DMS 273 (cell line): ENCODE data around the gene HLA-DMB.
"Not testable (repeated sequence)": the region's sequence is repeated elsewhere in the genome, so short reads cannot be mapped to it uniquely, and the experiment has no call there.

Experiments
- DNase-seq: peaks from one replicate; lab custom pipeline; 2025; ENCODE audit not compliant: unreplicated experiment; lab: John Stamatoyannopoulos, UW

Gene HLA-DMB

DNA sequence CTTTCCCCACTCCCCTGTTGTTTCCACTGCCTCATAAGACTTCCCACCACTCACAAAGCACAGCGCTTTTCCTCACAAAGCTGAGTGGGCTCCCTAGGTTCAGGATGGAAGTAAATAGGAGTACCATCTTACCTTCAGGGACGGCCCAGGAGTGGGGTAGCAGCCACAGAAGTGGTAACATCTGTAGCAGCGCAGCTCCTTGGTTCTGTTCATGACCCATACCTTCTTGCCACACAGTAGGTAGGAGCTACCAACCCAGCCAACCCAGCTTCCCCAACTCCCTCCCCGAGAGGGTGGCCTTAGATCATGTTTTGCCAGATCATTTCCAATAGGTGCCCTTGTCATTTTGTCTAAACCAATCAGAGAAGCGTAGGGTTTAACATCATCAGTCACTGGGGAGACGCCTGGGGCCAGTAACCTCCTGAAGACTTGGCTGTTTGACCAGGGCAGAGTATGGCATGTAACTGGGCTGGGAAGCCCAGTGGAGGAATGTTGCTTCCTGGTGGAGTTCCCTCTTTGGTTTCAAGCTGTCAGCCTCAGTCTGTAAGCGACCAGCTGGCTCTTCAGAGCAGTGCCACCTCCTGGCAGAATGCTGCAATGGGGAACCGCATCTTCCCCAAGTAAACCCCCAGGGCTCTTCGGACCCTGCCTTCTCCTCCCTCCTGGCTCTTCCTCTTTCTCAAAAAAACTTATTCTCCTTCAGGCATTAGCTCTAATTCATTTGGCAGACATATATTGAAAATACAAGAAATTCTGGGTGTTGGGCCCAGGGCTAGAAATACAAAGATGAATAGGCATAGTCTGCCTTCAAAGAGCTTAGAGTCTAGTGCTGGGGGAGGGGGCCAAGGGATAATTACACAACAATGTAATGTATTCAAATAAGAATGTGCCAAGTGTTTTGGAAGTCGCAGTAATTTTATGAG, 12.2 kb upstream of the HLA-DMB start, which contains the start of gene HLA-DMA:
HLA-DMA (minus strand) TSS at position 281 of the 923 bp plus-strand sequence; CDS start at position 220, 61 bp downstream.
- peak; percentile 92 for DNase-seq

DNA sequence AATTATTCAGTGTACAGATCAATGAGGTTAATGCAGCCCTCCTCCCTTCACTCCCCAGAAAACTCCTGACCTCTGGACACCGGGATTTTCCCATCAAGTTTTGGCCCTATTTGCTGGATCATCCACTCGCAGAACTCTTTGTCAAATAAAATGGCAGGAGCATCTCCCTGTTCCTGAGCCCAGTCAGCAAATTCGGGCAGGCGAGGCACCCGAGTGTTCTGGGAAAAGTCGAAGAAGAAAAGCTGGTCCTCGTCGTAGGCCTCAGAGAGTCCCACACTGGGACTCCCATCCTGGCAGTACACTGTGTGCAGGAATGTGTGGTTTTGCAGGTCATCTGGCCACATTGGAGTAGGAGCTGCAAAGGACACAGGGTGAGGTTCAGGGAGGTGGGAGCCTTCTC, 9.6 kb upstream of the HLA-DMB start:
- DNase-seq: no peak

DNA sequence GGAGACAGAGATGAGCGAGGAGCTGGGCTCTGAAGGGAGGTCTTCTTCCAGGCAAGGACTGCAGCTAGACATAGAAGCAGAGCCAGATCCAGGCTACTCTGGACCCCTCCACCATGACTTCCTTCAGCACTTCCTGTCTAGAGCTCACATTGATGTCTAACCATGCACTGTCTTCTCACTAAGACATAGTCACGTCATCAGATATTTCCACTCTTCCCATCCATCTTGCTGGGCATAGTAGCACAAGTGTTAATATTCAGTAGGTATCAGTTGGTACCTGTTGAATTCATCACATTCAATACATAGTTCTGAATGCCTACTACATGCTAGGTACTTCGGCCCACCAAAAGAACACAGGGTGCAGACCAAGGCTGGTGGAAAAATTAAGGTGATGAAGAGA, 9.2 kb upstream of the HLA-DMB start:
- no peak for DNase-seq

DNA sequence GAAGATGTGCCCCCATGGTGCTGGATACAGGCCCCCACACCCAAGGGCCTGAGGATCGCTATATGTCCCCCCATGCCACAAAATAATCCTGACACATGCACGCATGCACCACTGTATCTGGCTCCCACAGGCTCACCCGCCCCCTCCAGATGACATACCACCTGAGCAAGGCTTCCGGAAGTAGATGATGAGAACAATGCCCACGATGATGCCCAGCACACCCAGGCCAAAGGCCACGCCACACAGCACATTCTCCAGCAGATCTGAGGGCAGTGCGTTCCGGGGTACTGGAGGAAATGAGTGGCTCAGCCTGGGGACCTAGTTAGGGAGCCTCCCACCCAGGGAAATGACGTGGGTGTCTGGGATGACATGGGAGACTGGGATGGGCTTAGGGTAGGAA, 8.3 kb upstream of the HLA-DMB start:
- DNase-seq: no peak

DNA sequence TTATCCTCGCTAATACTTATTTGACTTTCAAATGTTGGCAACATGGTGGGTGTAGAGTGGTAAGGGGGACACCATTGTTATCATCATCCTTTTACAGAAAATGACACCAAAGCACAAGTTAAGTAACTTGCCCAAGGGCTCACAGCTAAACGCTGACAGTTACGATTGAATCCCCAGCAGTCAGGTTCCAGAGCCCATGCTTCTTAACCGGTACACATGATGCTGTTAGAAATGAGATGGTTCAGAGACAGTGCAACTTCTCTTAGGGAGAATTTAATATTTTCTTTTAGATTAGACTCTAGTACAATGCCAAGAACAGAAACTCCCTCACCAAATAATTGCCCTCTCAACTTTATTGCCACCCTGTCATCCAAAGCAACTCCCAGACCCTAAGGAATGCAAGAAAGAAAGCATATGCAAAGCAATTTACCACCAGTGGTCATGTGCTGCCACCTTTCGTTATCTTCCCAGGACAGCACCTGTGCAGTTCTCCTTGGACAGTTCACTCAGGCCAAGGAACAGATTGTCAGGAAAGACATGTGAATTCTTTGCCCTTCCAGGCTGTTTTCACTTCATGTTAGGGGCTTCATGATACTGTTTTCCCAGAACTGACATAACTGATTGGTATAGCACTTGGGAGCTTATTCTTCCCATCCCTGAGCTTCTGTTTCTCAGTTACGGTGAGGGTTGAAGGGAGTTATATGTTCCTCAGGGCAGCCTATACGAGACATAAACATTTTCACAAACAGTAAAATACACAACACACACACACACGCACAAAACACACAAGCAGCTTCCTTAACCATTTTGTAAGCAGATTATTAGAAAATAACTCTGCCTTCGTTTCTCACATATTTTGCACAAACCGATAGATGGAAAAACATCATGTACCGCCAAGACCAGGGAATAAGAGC, 7.0 kb upstream of the HLA-DMB start:
- DNase-seq: peak; percentile 78

DNA sequence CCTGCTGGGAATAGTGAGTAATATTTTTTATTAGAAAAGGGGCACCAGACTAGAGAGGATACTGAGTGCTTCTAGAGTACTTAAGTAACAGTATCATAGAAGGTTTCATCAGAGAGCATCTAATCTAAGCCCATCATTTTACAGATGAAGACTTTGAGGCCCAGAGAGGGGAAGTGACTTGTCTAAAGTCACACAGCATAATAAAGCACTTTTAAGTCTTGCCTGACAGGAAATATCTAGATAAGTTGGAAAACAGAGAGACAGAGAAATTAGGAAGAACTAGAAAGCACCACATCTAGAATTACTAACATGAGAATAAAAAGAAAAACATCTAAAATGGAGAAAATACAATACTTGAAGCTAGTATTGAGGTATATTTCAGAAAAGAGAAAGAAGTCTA, 6.1 kb upstream of the HLA-DMB start:
- DNase-seq: no peak

DNA sequence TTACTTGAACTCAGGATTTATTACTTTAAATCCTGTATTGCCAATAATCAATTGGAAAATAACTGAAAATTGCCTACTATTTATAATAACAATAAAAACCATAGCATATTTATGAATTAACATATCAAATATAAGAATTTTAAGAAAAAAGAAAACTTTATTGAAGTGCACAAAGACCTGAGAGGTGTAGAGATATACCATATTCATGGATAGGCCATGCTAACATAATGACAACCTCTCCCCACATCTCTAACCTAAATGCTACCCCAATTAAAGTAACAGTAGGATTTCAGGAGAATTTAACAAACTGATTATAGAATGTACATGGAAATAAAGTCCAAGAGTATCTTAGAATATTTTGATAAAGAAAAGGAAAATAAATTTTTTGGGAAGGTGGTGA, 5.1 kb upstream of the HLA-DMB start:
- DNase-seq: no peak

DNA sequence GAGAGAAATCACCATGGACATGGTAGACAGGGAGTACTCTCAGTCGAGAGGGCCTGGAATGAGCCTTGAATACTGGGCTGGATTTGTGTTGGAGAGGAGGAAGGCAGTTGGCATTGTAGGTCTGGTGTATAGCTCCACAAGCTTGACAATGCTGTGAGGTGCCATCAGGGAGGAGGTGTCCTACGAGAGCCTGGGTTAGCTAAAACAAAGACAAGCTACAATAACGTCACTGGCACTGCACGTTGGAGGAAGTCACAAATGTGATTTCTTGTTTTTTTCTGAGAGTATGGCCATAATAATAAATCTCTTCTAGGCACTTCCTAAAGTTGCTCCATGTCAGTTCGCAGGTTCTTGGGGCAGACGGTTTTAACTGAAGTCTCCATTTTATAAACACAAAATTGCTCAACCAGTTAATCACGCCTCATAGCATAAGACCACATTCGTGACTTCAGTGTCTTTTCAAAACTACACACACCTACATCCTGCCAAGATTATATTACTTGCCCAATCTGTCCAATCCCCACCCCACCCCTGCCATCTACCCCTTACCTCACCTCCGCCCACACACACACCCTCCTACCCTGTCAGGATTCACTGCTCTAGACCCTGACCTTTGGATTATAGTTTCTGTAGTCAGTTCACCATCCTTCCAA, 4.4 kb upstream of the HLA-DMB start:
- no peak for DNase-seq

DNA sequence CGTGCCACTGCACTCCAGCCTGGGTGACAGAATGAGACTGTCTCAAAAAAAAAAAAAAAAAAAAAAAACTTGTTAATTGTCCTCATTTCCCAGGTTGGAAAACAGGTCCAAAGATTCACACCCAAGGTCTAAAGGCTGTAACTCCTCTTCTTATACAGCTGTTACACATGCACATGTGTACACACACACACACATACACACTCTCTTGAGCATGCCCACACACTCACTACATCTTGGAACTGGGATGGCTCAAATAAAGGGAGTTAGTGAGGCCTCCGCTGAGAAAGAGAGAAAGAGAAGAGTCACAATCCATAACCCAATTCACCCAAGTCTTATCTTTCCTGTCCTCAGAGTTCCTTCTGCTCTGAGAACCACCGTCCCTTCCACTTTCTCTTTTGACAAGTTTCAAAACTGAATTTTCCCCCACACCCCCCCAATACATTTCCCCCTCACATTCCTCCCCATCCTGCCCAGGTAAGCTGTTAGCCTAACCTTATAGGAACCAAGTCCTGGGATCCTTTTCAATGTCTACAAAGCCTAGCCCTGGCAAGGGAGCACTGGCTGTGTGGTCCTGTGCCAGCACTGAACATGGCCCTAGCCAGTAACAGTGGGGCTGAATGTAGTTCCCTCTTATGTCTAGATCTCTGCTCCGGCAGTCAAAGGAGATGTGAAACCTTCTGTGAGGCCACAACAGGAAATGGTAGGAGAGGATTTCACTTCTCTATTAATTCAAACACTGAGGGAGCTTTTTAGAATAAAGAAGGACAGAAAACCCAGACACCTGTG, 3.2 kb upstream of the HLA-DMB start:
- no peak for DNase-seq

DNA sequence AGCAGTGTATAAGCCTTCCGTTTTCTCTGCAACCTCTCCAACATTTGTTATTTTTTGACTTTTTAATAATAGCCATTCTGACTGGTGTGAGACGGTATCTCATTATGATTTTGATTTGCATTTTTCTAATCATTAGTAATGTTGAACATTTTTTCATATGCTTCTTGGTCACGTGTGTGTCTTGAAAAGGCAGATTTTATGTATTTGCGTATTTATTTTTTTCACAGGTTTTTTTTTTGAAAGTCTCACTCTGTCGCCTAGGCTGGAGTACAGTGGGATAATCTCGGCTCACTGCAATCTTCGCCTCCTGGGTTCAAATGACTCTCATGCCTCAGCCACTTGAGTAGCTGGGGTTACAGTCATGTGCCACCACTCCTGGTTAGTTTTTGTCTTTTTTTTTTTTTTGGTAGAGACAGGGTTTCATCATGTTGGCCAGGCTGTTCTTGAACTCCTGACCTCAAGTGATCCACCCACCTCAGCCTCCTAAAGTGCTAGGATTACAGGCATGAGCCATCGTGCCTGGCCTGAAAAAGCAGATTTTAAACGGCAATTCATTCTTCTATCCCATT, 1.8 kb upstream of the HLA-DMB start:
- not testable (repeated sequence) for DNase-seq

DNA sequence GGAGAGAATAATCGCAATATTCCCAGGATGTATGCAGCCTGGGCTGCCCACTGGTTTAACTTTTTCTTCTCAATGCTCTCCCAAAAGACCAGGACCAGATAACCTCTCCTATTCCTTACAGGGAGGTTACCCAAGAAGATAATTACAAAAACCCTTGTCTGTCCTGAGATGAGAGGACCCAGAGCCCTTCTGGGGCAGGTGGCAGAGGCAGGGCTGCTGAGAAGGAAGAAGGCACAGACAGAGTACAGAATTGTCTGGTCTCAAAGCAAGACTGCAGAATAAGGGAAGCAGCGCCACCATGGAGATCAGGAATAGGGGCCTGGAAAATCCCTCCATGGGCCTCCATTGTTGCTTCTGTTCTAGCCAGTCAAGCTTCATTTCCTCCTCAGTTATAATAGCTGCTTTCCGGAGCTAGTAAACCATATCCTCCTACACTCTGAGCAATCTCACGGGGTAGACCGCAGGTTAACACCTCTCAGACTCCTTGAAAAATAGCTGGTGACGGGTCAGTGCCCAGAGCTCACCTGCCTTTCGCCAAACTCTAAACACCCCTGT, 463 bp upstream of the HLA-DMB start:
- DNase-seq: no peak

DNA sequence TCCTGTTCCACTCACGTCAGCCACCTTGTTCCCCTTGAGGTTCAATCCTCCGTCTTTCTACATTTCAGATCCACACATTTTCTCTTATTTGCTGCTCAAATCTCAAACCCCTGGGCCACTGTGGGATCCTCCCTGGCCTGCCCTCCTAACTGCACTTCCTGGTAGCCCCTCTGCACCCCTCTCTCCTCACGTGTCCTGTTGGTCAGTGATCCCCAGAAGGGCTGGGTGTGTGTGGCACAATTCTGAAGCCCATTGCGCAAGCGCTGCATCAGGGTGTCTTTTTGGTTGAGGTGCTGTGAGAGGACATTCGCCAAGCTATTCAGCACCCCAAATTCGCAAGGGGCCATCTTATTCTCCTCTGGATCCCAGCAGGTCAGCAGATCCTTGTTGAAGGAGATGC, 2.3 kb downstream of the HLA-DMB start:
- DNase-seq: no peak

DNA sequence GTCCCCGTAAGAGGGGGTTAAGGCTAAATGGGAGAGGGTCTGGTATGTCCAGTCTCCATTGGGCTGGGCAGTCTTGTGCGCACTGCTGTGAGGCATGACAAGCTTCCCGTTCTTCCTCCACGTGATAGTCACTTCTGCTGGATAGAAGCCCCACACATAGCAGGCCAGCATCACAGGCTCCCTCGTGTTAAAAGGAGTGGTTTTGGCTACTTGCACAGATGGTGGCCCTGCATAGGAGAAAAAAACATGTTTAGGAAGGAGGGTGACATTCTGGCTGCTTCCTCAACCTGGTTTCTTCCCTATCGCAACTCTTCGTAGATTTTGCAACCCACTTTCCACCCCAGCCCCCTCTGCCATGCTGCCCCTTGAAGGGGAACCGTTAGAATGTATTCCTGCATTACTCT, 3.6 kb downstream of the HLA-DMB start:
- no peak for DNase-seq

DNA sequence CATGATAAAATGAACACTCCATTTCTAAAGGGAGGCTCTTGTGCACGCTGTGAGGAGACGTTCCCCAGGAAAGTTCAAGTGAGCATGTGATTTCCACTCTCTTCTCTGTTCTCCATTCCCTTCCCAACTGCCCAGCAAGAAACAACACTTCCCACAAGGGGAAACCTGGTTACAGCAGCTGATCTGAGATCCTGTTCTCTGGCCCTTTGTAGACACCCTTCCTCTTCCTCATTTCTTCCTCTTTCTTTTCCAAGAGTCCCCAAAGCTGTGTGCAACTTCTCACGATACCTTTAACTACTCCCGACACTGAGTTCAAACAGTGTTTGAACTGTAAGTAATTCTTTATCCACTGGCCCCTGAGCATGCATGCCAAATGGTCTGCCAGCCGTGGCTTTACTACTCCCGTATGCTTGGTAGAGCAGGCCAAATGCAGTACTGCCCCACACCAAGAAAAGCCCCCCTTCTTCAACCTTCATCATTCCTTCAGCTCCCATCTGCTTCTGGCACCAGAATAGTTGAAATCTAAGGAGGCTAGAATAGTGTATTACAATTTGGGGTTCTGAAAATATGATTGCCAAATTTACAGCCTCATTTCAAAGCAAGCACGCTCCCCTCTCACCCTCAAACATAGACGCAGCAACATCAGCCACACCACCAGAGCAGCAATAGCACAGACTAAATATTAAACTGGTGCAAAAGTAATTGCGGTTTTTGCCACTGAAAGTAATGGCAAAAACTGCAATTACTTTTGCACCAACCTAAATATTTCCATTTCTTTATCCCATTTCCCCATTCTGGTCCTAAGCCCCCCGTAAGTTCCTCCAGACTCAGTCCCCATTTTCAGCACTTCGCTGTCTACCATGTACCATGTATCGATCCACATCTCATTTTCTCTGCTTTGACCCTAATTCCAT, 4.3 kb downstream of the HLA-DMB start:
- no peak for DNase-seq

DNA sequence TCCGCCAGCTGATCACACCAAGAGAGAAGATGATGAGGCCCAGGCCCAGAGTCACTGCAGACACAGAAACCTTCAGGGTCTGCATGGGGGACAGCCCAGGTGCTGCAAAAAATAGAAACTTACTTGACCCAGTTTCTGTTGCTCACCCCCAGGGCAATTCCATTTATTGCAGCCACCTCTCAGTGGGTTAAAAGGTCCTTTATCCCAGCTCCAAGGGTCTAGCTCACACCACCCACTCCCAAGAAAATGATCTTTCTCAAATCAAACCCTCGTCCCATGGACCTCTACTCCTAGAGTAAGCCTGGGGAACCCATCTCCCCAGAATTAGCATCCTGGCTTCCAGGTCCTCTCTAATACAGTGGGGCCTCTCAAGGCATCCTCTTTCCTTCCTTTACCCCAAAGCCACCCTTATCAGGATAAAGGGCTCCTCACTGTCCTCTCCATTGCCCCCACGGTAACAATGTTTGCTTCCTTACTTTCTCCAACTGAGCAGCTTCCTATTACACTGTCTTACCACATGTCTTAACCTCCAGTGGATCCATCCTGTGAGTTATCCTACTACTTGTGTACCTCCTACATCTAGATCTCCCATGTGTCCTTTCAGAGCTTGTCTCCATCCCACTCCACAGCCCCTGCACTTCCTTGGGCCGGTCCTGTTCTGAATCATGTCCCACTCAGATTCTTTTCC, 5.1 kb downstream of the HLA-DMB start:
- DNase-seq: no peak

DNA sequence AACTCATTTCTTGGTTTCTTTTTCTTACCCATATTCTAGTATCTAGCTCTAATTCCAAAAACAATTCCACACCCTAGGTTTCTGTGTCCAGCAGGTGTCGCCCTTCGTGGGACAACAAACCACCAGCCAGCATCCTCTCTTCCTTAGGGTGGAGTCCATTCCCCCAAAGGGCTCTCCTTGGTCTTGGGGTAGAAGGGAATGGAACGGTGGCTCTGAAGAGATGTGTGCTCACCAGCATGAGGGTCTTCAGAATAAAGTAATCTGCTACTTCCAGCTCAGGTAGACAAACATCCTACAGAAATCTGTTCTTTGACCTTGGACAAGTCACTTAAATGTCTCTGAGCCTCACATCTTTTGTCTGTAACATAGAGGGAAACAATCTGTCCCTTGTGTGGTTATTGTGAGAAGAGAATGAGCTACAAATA, 7.2 kb downstream of the HLA-DMB start:
- DNase-seq: peak; percentile 84

DNA sequence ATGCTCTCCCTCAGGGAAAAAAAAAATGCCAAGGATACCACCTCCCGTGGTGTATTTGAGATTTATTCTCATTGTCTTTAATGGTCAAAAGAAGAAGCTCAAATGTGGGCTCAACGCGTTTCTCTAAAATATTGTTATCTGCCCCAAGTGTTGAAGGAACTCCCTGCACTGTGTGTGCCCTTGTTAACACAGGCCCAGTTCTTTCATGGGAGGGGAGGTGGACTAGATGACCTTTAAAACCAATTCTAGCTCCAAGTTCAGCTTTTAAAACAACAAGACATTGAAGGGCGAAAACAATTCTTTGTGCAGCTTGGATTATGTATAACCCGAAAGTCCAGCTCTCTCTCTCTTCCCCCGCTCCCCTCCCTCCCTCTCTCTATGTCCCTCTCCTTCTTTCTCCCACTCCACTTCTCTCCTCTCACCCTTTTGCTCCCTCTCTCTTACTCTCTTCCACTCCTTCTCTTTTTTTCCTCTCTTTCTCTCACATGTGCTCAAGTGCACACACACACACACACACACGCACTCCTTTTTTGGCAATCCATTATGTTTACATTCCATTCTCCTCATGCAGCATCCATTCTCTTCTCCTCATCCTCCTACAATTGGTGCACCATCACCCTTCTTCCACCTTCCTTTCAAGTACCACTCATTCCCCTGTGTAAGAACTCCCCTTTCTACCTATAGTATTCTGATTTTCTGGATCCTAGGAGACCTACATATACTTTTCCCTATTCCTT, 8.5 kb downstream of the HLA-DMB start:
- no peak for DNase-seq

DNA sequence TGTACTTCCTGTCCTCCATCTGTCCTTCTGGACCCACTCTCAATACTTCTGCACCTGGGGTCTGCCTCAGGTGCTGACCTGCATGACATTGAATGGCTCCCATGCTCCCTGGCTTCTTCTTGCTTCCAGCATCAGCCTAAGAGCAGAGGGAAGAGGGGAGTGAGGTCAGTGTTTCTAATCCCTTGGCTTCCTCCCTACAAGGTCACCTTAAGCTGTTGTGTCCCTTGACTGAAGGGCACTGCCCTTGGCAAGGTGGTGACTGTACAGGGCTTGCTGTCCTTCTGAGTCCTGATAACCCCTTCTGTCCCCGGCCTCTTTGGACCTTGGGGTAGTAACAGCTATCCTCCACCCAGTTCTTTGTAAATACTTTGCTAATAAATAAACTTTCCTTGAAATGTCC, 9.6 kb downstream of the HLA-DMB start:
- DNase-seq: no peak
